ENCODE results near the gene ATG4B. TPM values are rescaled to one million over a fixed set of nuclear protein-coding genes. Genes with fewer than 3 reads are reported as not detected.

Gene ATG4B
- polyA plus RNA-seq, 1 donor from 2014 or later = 128 TPM

DNA sequence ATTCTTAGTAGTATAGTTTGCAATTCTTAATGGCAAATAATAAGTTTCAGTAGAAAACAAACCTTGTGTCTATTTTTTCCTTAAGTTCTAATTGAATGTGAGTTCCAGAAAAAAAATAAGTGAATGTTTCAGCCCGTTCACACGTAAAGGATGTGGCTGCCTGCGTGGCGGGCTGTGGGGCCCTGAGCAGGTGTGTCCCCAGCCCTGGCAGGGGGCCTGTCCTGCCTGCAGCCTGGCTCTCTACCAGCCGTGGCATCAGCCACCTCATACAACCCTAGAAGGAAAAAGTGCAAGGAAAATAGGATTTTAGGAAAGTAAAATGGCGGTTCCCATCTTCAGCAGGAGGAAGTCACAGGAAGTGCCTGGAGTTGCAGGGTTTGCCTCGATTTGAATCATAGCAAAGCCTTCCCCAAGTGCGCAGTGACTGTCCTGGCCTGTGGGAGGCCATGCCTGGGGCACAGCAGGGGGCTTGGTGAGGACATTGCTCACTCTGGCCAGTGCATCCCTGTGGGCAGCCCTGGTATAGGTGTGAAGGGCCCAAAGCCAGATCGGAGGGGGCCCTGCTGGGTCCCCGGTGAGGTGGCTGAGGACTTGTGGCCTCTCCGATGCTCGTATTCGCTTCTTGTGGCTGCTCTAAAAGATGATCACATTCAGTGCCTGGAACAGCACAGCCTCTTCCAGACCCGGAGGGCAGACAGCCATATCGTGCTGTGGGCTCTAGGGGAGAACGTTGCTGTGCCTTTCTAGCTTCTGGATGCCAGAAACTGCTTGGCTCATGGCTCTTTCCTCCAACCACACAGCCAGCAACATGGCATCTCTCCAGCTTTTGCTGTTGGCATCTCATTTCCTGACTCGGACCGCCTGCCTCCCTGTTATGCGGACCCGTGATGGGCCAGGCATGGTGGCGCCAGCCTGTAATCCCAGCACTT lies 36.6 kb downstream of the ATG4B start:
- TF ChIP-seq, protein P1, sequence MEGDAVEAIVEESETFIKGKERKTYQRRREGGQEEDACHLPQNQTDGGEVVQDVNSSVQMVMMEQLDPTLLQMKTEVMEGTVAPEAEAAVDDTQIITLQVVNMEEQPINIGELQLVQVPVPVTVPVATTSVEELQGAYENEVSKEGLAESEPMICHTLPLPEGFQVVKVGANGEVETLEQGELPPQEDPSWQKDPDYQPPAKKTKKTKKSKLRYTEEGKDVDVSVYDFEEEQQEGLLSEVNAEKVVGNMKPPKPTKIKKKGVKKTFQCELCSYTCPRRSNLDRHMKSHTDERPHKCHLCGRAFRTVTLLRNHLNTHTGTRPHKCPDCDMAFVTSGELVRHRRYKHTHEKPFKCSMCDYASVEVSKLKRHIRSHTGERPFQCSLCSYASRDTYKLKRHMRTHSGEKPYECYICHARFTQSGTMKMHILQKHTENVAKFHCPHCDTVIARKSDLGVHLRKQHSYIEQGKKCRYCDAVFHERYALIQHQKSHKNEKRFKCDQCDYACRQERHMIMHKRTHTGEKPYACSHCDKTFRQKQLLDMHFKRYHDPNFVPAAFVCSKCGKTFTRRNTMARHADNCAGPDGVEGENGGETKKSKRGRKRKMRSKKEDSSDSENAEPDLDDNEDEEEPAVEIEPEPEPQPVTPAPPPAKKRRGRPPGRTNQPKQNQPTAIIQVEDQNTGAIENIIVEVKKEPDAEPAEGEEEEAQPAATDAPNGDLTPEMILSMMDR (IDR thresholded peaks at IDR 0.05; ENCODE audit: poor library complexity, severe bottlenecking) = no peak
- TF ChIP-seq EP300 (conservative IDR thresholded peaks at IDR 0.05; ENCODE audit: poor library complexity, severe bottlenecking) (no peak), POLR2AphosphoS5 (IDR thresholded peaks at IDR 0.05) (no peak), EZH2 (IDR thresholded peaks at IDR 0.05; ENCODE audit: borderline replicate concordance, insufficient read depth, low read length, poor library complexity, severe bottlenecking) (no peak), SMC3 (conservative IDR thresholded peaks at IDR 0.05; ENCODE audit: poor library complexity) (no peak), RAD21 (conservative IDR thresholded peaks at IDR 0.05) (no peak), TAF1 (IDR thresholded peaks at IDR 0.05; ENCODE audit: low read depth) (no peak), MXI1 (conservative IDR thresholded peaks at IDR 0.05; ENCODE audit: poor library complexity, severe bottlenecking) (no peak)
- TF ChIP-seq, protein P2, sequence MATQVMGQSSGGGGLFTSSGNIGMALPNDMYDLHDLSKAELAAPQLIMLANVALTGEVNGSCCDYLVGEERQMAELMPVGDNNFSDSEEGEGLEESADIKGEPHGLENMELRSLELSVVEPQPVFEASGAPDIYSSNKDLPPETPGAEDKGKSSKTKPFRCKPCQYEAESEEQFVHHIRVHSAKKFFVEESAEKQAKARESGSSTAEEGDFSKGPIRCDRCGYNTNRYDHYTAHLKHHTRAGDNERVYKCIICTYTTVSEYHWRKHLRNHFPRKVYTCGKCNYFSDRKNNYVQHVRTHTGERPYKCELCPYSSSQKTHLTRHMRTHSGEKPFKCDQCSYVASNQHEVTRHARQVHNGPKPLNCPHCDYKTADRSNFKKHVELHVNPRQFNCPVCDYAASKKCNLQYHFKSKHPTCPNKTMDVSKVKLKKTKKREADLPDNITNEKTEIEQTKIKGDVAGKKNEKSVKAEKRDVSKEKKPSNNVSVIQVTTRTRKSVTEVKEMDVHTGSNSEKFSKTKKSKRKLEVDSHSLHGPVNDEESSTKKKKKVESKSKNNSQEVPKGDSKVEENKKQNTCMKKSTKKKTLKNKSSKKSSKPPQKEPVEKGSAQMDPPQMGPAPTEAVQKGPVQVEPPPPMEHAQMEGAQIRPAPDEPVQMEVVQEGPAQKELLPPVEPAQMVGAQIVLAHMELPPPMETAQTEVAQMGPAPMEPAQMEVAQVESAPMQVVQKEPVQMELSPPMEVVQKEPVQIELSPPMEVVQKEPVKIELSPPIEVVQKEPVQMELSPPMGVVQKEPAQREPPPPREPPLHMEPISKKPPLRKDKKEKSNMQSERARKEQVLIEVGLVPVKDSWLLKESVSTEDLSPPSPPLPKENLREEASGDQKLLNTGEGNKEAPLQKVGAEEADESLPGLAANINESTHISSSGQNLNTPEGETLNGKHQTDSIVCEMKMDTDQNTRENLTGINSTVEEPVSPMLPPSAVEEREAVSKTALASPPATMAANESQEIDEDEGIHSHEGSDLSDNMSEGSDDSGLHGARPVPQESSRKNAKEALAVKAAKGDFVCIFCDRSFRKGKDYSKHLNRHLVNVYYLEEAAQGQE (IDR thresholded peaks at IDR 0.05; ENCODE audit: borderline replicate concordance) = no peak
- no peaks in the 10 kb centered on the region for H3K36me3 ChIP-seq (ENCODE audit: insufficient read depth, low read length)
- H3K4me2 ChIP-seq (ENCODE audit: low read length) = no peak overlapping the region
- no peak overlapping the region for H3K9ac ChIP-seq (ENCODE audit: low read length)
- no peaks in the 10 kb centered on the region for H3K9me3 ChIP-seq (ENCODE audit: low read length)
- H3K79me2 ChIP-seq (replicated peaks; ENCODE audit: insufficient read depth, low read length) = no peaks in the 10 kb centered on the region
- no peaks in the 10 kb centered on the region for H3K27me3 ChIP-seq (ENCODE audit: insufficient read depth, low read depth, low read length)
- no peaks in the 10 kb centered on the region for H3F3A ChIP-seq (ENCODE audit: insufficient read depth, low read length, poor library complexity, severe bottlenecking)
- H3K27ac ChIP-seq (ENCODE audit: low read length) = no peak overlapping the region
- H2AFZ ChIP-seq (ENCODE audit: low read depth, low read length) = no peak overlapping the region
- no peaks in the 10 kb centered on the region for H3K9me2 ChIP-seq (ENCODE audit: insufficient read depth, low read length)
- H3K4me3 ChIP-seq (ENCODE audit: low read length) = no peak overlapping the region
- H4K20me1 ChIP-seq (ENCODE audit: insufficient read depth) = no peaks in the 10 kb centered on the region

DNA sequence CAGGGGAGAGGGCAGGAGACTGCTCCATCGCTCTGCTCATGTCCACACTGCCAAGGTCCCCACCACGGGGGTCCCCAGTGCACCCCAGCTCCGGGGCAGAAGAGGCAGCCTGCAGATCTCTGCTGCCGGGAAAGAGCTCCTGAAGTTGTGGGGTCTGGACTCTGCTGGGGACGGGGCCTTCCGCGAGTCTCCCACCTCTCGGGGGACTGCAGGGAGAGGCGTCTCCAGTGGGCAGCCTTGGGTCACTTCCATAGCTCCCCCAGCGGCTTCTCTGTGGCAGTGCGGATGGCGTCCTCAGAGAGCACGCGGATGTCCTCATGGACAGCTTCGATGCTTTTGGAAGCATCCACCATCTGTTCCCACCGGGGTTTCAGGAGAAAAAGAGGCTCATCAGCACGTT lies 38.4 kb downstream of the ATG4B start:
- Histone ChIP-seq H3K36me3 (ENCODE audit: insufficient read depth, low read length) (no peaks in the 10 kb centered on the region), H3K27ac (ENCODE audit: low read length) (no peak overlapping the region)

More for the DNA sequence above, 38.4 kb downstream of the ATG4B start:
- Histone ChIP-seq H3K4me2 (ENCODE audit: low read length) (no peak overlapping the region), H3K79me2 (replicated peaks; ENCODE audit: insufficient read depth, low read length) (no peaks in the 10 kb centered on the region), H2AFZ (ENCODE audit: low read depth, low read length) (no peak overlapping the region), H3K9me3 (ENCODE audit: low read length) (no peaks in the 10 kb centered on the region), H3F3A (ENCODE audit: insufficient read depth, low read length, poor library complexity, severe bottlenecking) (no peaks in the 10 kb centered on the region), H3K9ac (ENCODE audit: low read length) (no peak overlapping the region), H3K4me3 (ENCODE audit: low read length) (no peak overlapping the region), H3K27me3 (ENCODE audit: insufficient read depth, low read depth, low read length) (no peaks in the 10 kb centered on the region), H4K20me1 (ENCODE audit: insufficient read depth) (no peaks in the 10 kb centered on the region), H3K9me2 (ENCODE audit: insufficient read depth, low read length) (no peaks in the 10 kb centered on the region)
- TF ChIP-seq, protein P1 (IDR thresholded peaks at IDR 0.05; ENCODE audit: poor library complexity, severe bottlenecking) = no peak
- TF ChIP-seq EZH2 (IDR thresholded peaks at IDR 0.05; ENCODE audit: borderline replicate concordance, insufficient read depth, low read length, poor library complexity, severe bottlenecking) = no peak

Measured in neural cell (in vitro differentiated cells).